HepG2 (cell line): ENCODE data around the gene MYO15A. TPM values are rescaled to one million over a fixed set of nuclear protein-coding genes. Genes with fewer than 3 reads are reported as not detected.

Source experiments
- ATF2 ChIP-seq: sonication (generic); formaldehyde crosslinking; IDR thresholded peaks from 2 replicates; pipeline ENCODE4 v1.4.0; 2020; ENCODE audit warnings: missing genetic modification reagents
- CC2D1A ChIP-seq: sonication (generic); formaldehyde crosslinking; IDR thresholded peaks from 2 replicates; pipeline ENCODE4 v1.8.1; 2023; ENCODE audit warnings: mild to moderate bottlenecking, missing genetic modification reagents
- DPF2 ChIP-seq: sonication (generic); formaldehyde crosslinking; IDR thresholded peaks from 2 replicates; pipeline ENCODE4 v1.4.0; 2020; ENCODE audit warnings: mild to moderate bottlenecking, low read depth, missing genetic modification reagents, borderline replicate concordance
- GZF1 ChIP-seq: sonication (generic); formaldehyde crosslinking; IDR thresholded peaks from 2 replicates; pipeline ENCODE4 v1.5.1; 2020; ENCODE audit warnings: mild to moderate bottlenecking, missing genetic modification reagents
- MBD4 ChIP-seq: IDR thresholded peaks from 2 replicates; pipeline ENCODE4 v1.6.1; 2012; ENCODE audit warnings: low read length, inconsistent platforms, borderline replicate concordance
- NFE2L1 ChIP-seq: sonication (generic); formaldehyde crosslinking; IDR thresholded peaks from 2 replicates; pipeline ENCODE4 v1.4.0; 2020; ENCODE audit warnings: missing genetic modification reagents, mild to moderate bottlenecking, borderline replicate concordance
- SAP130 ChIP-seq: IDR thresholded peaks from 2 replicates; pipeline ENCODE4 v1.6.1; 2016; ENCODE audit warnings: low read depth
- SNAPC2 ChIP-seq: sonication (generic); formaldehyde crosslinking; IDR thresholded peaks from 2 replicates; pipeline ENCODE4 v1.8.1; 2022; ENCODE audit warnings: mild to moderate bottlenecking, missing genetic modification reagents
- THAP8 ChIP-seq: sonication (generic); formaldehyde crosslinking; IDR thresholded peaks from 2 replicates; pipeline ENCODE4 v1.5.1; 2020; ENCODE audit warnings: missing genetic modification reagents, mild to moderate bottlenecking, borderline replicate concordance
- ZFP36L1 ChIP-seq: sonication (generic); formaldehyde crosslinking; IDR thresholded peaks from 2 replicates; pipeline ENCODE4 v1.8.0; 2022; ENCODE audit warnings: mild to moderate bottlenecking, missing genetic modification reagents, moderate library complexity
- ZFP37 ChIP-seq: sonication (generic); formaldehyde crosslinking; IDR thresholded peaks from 2 replicates; pipeline ENCODE4 v1.4.0; 2020; ENCODE audit warnings: missing genetic modification reagents, borderline replicate concordance
- ZFP91 ChIP-seq: sonication (generic); formaldehyde crosslinking; IDR thresholded peaks from 2 replicates; pipeline ENCODE4 v1.9.0; 2022; ENCODE audit warnings: missing genetic modification reagents, mild to moderate bottlenecking, borderline replicate concordance
- ZNF350 ChIP-seq: sonication (generic); formaldehyde crosslinking; IDR thresholded peaks from 2 replicates; pipeline ENCODE4 v1.4.0; 2020; ENCODE audit warnings: mild to moderate bottlenecking, low read depth, missing genetic modification reagents, borderline replicate concordance
- ZNF431 ChIP-seq: sonication (generic); formaldehyde crosslinking; IDR thresholded peaks from 2 replicates; pipeline ENCODE4 v1.9.0; 2022; ENCODE audit warnings: missing genetic modification reagents, low read depth, mild to moderate bottlenecking, borderline replicate concordance
- ZNF460 ChIP-seq: sonication (generic); formaldehyde crosslinking; IDR thresholded peaks from 2 replicates; pipeline ENCODE4 v1.5.1; 2020; ENCODE audit warnings: missing genetic modification reagents, mild to moderate bottlenecking, borderline replicate concordance
- ZNF557 ChIP-seq: sonication (generic); formaldehyde crosslinking; IDR thresholded peaks from 2 replicates; pipeline ENCODE4 v1.4.0; 2020; ENCODE audit warnings: missing genetic modification reagents
- ZNF609 ChIP-seq: sonication (generic); formaldehyde crosslinking; IDR thresholded peaks from 2 replicates; pipeline ENCODE4 v1.4.0; 2020; ENCODE audit warnings: mild to moderate bottlenecking, missing genetic modification reagents, borderline replicate concordance
- ZNF749 ChIP-seq: sonication (generic); formaldehyde crosslinking; IDR thresholded peaks from 2 replicates; pipeline ENCODE4 v1.8.0; 2022; ENCODE audit warnings: mild to moderate bottlenecking, missing genetic modification reagents, moderate library complexity, borderline replicate concordance
- ZNF775 ChIP-seq: sonication (generic); formaldehyde crosslinking; IDR thresholded peaks from 2 replicates; pipeline ENCODE4 v1.4.0; 2020; ENCODE audit warnings: missing genetic modification reagents, mild to moderate bottlenecking, moderate library complexity, borderline replicate concordance
- ZNF781 ChIP-seq: sonication (generic); formaldehyde crosslinking; IDR thresholded peaks from 2 replicates; pipeline ENCODE4 v1.5.1; 2020; ENCODE audit warnings: borderline replicate concordance, mild to moderate bottlenecking, missing genetic modification reagents; ENCODE audit errors: not compliant biosample characterization
- polyA plus RNA-seq, 8 experiments: library from polyadenylated mRNA; depleted of rRNA in 3 of 8; stranded (reverse) in 7 of 8; unstranded in 1 of 8; fragments of >200 nt; fragmentation: Illumina TruSeq in 4 of 8; extraction: Trizol in 4 of 8; gene quantifications; 2 replicates each; pipeline versions ENCODE4 v1.2.1 to v1.2.3, GENCODE V29; 2011 to 2016; ENCODE audit warnings: low read depth in 4 of 8, missing spikeins in 1 of 8, mixed read lengths in 1 of 8; ENCODE audit not compliant: insufficient read depth in 1 of 8
- total RNA-seq, 5 experiments: library from RNA; depleted of rRNA; stranded (reverse); fragments of >200 nt; fragmentation: Illumina TruSeq; extraction: Trizol; gene quantifications; 2 replicates each; pipeline ENCODE4 v1.2.3, GENCODE V29; 2016; ENCODE audit warnings: low read depth in 1 of 5

MYO15A gene
- total and polyA plus RNA-seq, 2 of the 13 experiments (the other 11 are each of a cell fraction or from before 2014, with no cell fraction given), result 0.07 to 0.20 TPM

GRCh38 chr17:18224387-18225120, 116.0 kb downstream of the MYO15A start (continued):
- TF ChIP-seq ZNF609 (CRISPR knock-in tag), result no peak
- TF ChIP-seq ZNF775, result no peak
- no peak for TF ChIP-seq ZFP37
- TF ChIP-seq MBD4, result no peak
- TF ChIP-seq CC2D1A (CRISPR knock-in tag), result no peak
- no peak for TF ChIP-seq ZNF781 (CRISPR knock-in tag)
- TF ChIP-seq ZNF557 (CRISPR knock-in tag), result no peak
- TF ChIP-seq ZFP91, result no peak; the same call in 1 of the 2 replicates
- TF ChIP-seq ATF2, result no peak
- no peak for TF ChIP-seq ZNF460 (CRISPR knock-in tag)
- TF ChIP-seq GZF1 (CRISPR knock-in tag), result no peak
- no peak for TF ChIP-seq ZFP36L1 (CRISPR knock-in tag)
- TF ChIP-seq DPF2 (CRISPR knock-in tag), result no peak
- peak; percentile 56 for TF ChIP-seq SAP130 (CRISPR knock-in tag)
- no peak for TF ChIP-seq ZNF749 (CRISPR knock-in tag)
- peak; percentile 62; the same call in 1 of the 2 replicates for TF ChIP-seq ZNF350 (CRISPR knock-in tag)
- TF ChIP-seq NFE2L1 (CRISPR knock-in tag), result no peak
- no peak for TF ChIP-seq THAP8
- TF ChIP-seq SNAPC2 (CRISPR knock-in tag), result peak; percentile 60; the same call in 1 of the 2 replicates
- 0 out of 2 replicates have a peak, but pooled peaks have one; percentile 43 for TF ChIP-seq ZNF431 (CRISPR knock-in tag)
